ENCODE data around the gene SERINC5. TPM values are rescaled to one million over a fixed set of nuclear protein-coding genes. Genes with fewer than 3 reads are reported as not detected.

Gene SERINC5
- total RNA-seq, 1 experiment from 2014 or later: 52.3 TPM

DNA sequence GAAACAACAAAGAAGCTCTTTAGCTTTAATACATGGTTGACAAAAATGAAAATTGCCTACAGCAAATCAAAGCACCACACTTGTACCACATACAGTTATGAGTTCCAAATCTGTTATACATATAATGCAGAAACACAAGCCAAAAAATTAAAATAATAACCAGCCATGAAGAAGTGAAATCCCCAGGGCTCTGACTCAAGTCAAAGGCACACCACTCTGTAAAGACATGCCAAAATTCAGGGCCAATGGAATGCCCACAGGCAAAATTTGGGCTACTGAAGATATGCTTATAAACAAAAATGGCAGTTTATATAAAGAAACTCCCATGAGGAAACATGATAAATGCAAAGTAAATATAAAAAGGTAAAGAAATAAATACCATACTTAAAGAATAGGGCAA, 191.7 kb downstream of the SERINC5 start:
- no peaks in the 10 kb centered on the region for H3K23me2 ChIP-seq (ENCODE audit: insufficient read length, low read depth, low read length, poor library complexity, severe bottlenecking)
- no peaks in the 10 kb centered on the region for H3K79me2 ChIP-seq (ENCODE audit: insufficient read depth, low read length)
- no peak overlapping the region for H3K23ac ChIP-seq (ENCODE audit: insufficient read length, low read depth, low read length)
- no peak overlapping the region for H3K27ac Mint-ChIP-seq
- no peak overlapping the region for H2AK5ac ChIP-seq (ENCODE audit: insufficient read length, low read length)
- H2AFZ ChIP-seq (ENCODE audit: low read length): no peak overlapping the region
- H3K9me3 ChIP-seq (ENCODE audit: control insufficient read depth, low read depth, low read length): no peaks in the 10 kb centered on the region
- H4K8ac ChIP-seq (replicated peaks; ENCODE audit: insufficient read length, low read depth, low read length): no peak overlapping the region
- H3K18ac ChIP-seq (ENCODE audit: insufficient read length, low read depth, low read length): no peak overlapping the region
- H3K79me1 ChIP-seq (ENCODE audit: insufficient read depth, low read depth, low read length, poor library complexity, severe bottlenecking): no peaks in the 10 kb centered on the region
- no peak overlapping the region for H3K4me2 ChIP-seq (ENCODE audit: insufficient read depth, insufficient read length, low read length)
- H3K4ac ChIP-seq (ENCODE audit: low read depth, low read length): no peak overlapping the region
- no peak overlapping the region for H3K9ac ChIP-seq (ENCODE audit: extremely low read depth, insufficient read length, low read length)
- TF ChIP-seq, protein P1, sequence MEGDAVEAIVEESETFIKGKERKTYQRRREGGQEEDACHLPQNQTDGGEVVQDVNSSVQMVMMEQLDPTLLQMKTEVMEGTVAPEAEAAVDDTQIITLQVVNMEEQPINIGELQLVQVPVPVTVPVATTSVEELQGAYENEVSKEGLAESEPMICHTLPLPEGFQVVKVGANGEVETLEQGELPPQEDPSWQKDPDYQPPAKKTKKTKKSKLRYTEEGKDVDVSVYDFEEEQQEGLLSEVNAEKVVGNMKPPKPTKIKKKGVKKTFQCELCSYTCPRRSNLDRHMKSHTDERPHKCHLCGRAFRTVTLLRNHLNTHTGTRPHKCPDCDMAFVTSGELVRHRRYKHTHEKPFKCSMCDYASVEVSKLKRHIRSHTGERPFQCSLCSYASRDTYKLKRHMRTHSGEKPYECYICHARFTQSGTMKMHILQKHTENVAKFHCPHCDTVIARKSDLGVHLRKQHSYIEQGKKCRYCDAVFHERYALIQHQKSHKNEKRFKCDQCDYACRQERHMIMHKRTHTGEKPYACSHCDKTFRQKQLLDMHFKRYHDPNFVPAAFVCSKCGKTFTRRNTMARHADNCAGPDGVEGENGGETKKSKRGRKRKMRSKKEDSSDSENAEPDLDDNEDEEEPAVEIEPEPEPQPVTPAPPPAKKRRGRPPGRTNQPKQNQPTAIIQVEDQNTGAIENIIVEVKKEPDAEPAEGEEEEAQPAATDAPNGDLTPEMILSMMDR (conservative IDR thresholded peaks at IDR 0.05): no peak
- H2BK5ac ChIP-seq (ENCODE audit: insufficient read length, low read length): no peak overlapping the region
- no peaks in the 10 kb centered on the region for H4K20me1 ChIP-seq (ENCODE audit: control insufficient read depth, insufficient read depth, insufficient read length)
- peaks cover 0 to 4% (median 0%) of the 10 kb centered on the region in 3 experiments; a peak in 2 of 7 replicates for H3K36me3 Mint-ChIP-seq (ENCODE audit: insufficient read depth in 1 of 3, low read depth in 3 of 3)
- H2BK12ac ChIP-seq (ENCODE audit: insufficient read length, low read depth, low read length): no peak overlapping the region
- no peaks in the 10 kb centered on the region for H3K4me1 ChIP-seq (ENCODE audit: insufficient read depth, low read length)
- peaks cover 10 to 12% of the 10 kb centered on the region in 2 experiments for H3K4me1 Mint-ChIP-seq
- H2BK15ac ChIP-seq (ENCODE audit: low read depth, low read length): no peak overlapping the region
- no peak overlapping the region for H3K56ac ChIP-seq (ENCODE audit: insufficient read length, low read depth, low read length)
- H3K9me3 Mint-ChIP-seq: no peaks in the 10 kb centered on the region
- DNase-seq: no peak
- no peak overlapping the region for H2BK120ac ChIP-seq (ENCODE audit: low read depth, low read length, poor library complexity, severe bottlenecking)
- no peaks in the 10 kb centered on the region; the same call in 1 of the 2 replicates for H3K27me3 Mint-ChIP-seq (ENCODE audit: low read depth)
- no peak overlapping the region for H4K91ac ChIP-seq (ENCODE audit: insufficient read length, low read depth, low read length)
- no peak overlapping the region for H3T11ph ChIP-seq (ENCODE audit: low read length)
- H3K4me3 Mint-ChIP-seq: no peak overlapping the region
- no peaks in the 10 kb centered on the region for H3K27me3 ChIP-seq (ENCODE audit: insufficient read depth, low read length)
- no peak overlapping the region for H3K27ac ChIP-seq (ENCODE audit: insufficient read length, low read depth, low read length)
- H4K5ac ChIP-seq (ENCODE audit: insufficient read length, low read depth, low read length): no peak overlapping the region
- H2BK20ac ChIP-seq (ENCODE audit: low read depth, low read length, poor library complexity, severe bottlenecking): no peak overlapping the region
- no peak overlapping the region for H3K14ac ChIP-seq (ENCODE audit: insufficient read depth, low read length)

Other genes starting within 250 kb of the SERINC5 start
- 18.6 and 19.0 TPM in 2 replicates for gene THBS4, start 220.7 kb downstream of the SERINC5 start, total RNA-seq (2021)
- not detected in 2 replicates for gene SPZ1, start 64.0 kb upstream of the SERINC5 start, total RNA-seq (2021)
- 20.5 and 21.9 TPM in 2 replicates for gene ZFYVE16, start 152.0 kb upstream of the SERINC5 start, total RNA-seq (2021)
- 0.72 and 0.79 TPM in 2 replicates for gene FAM151B, start 232.1 kb upstream of the SERINC5 start, total RNA-seq (2021)

Measured in H9 (cell line).